GM20431 (cell line): Measurements from ENCODE around the gene MPRIP.

Experiments
- in situ Hi-C: fragments of 300-500 bp; cut with MseI, MboI; formaldehyde crosslinking; loops from one replicate; pipeline ENCODE4 v1.15.0; 2020; ENCODE audit warnings: low sequenced_read_pairs; ENCODE audit not compliant: unreplicated experiment

Gene MPRIP

GRCh38 chr17:17153709-17154108 is 111.5 kb downstream of the MPRIP start:
- in situ Hi-C loops, result loop anchor here (25.0 kb wide), 1 partner anchor 109 kb away; no protein-coding TSS in a partner anchor

- in situ Hi-C loops, result loop anchor here (25.0 kb wide), 1 partner anchor 108 kb away; no protein-coding TSS in a partner anchor
These were observed 112.3 kb downstream of the MPRIP start for GRCh38 chr17:17154556-17154955.

- in situ Hi-C loops, result loop anchor here (25.0 kb wide), 1 partner anchor 107 kb away; no protein-coding TSS in a partner anchor
These were observed 112.7 kb downstream of the MPRIP start for GRCh38 chr17:17154981-17155380.

GRCh38 chr17:17155568-17155967 is 113.3 kb downstream of the MPRIP start:
- in situ Hi-C loops, result loop anchor here (25.0 kb wide), 1 partner anchor 107 kb away; no protein-coding TSS in a partner anchor

- in situ Hi-C loops, result loop anchor here (25.0 kb wide), 1 partner anchor 106 kb away; no protein-coding TSS in a partner anchor
These were observed 113.8 kb downstream of the MPRIP start for GRCh38 chr17:17156107-17156506.

GRCh38 chr17:17156511-17156910 is 114.3 kb downstream of the MPRIP start:
- in situ Hi-C loops, result loop anchor here (25.0 kb wide), 1 partner anchor 106 kb away; no protein-coding TSS in a partner anchor

GRCh38 chr17:17157041-17157440 is 114.8 kb downstream of the MPRIP start:
- in situ Hi-C loops, result loop anchor here (25.0 kb wide), 1 partner anchor 105 kb away; no protein-coding TSS in a partner anchor

- in situ Hi-C loops, result loop anchor here (25.0 kb wide), 1 partner anchor 104 kb away; no protein-coding TSS in a partner anchor
These were observed 116.2 kb downstream of the MPRIP start for GRCh38 chr17:17158506-17158905.

- in situ Hi-C loops, result loop anchor here (25.0 kb wide), 1 partner anchor 103 kb away; no protein-coding TSS in a partner anchor
These were observed 117.3 kb downstream of the MPRIP start for GRCh38 chr17:17159571-17159970.

- in situ Hi-C loops, result loop anchor here (25.0 kb wide), 1 partner anchor 101 kb away; no protein-coding TSS in a partner anchor
These were observed 118.9 kb downstream of the MPRIP start for GRCh38 chr17:17161121-17161520.

- in situ Hi-C loops, result loop anchor here (25.0 kb wide), 1 partner anchor 101 kb away; no protein-coding TSS in a partner anchor
These were observed 119.5 kb downstream of the MPRIP start for GRCh38 chr17:17161759-17162158.

GRCh38 chr17:17164156-17164555 is 121.9 kb downstream of the MPRIP start:
- in situ Hi-C loops, result loop anchor here (25.0 kb wide), 1 partner anchor 98 kb away; no protein-coding TSS in a partner anchor

- in situ Hi-C loops, result loop anchor here (25.0 kb wide), 1 partner anchor 98 kb away; no protein-coding TSS in a partner anchor
These were observed 122.4 kb downstream of the MPRIP start for GRCh38 chr17:17164676-17165075.

GRCh38 chr17:17165666-17166308 is 123.5 kb downstream of the MPRIP start:
- in situ Hi-C loops, result loop anchor here (25.0 kb wide), 1 partner anchor 97 kb away; no protein-coding TSS in a partner anchor

- in situ Hi-C loops, result loop anchor here (25.0 kb wide), 1 partner anchor 96 kb away; no protein-coding TSS in a partner anchor
These were observed 124.2 kb downstream of the MPRIP start for GRCh38 chr17:17166446-17166845.

GRCh38 chr17:17167356-17167755 is 125.1 kb downstream of the MPRIP start:
- in situ Hi-C loops, result loop anchor here (25.0 kb wide), 1 partner anchor 95 kb away; no protein-coding TSS in a partner anchor

GRCh38 chr17:17167986-17168385 is 125.7 kb downstream of the MPRIP start:
- in situ Hi-C loops, result loop anchor here (25.0 kb wide), 1 partner anchor 94 kb away; no protein-coding TSS in a partner anchor

GRCh38 chr17:17168401-17168800 is 126.1 kb downstream of the MPRIP start:
- in situ Hi-C loops, result loop anchor here (25.0 kb wide), 1 partner anchor 94 kb away; no protein-coding TSS in a partner anchor

GRCh38 chr17:17169396-17169795 is 127.1 kb downstream of the MPRIP start:
- in situ Hi-C loops, result loop anchor here (25.0 kb wide), 1 partner anchor 93 kb away; no protein-coding TSS in a partner anchor

- in situ Hi-C loops, result loop anchor here (25.0 kb wide), 1 partner anchor 92 kb away; no protein-coding TSS in a partner anchor
These were observed 128.2 kb downstream of the MPRIP start for GRCh38 chr17:17170346-17170985.
